B cell (primary cell): ENCODE data around the gene CELF4.

Source experiments
- EZH2 ChIP-seq: IDR thresholded peaks from 2 replicates; pipeline ENCODE4 v1.6.1; 2012; ENCODE audit warnings: borderline replicate concordance, low read depth, mild to moderate bottlenecking, moderate library complexity, low read length; ENCODE audit not compliant: insufficient read depth, poor library complexity, severe bottlenecking
- TF ChIP-seq, protein P1 (sequence below): fragments of 200-600 bp; IDR thresholded peaks from one replicate; pipeline ENCODE4 v1.8.0; 2022; ENCODE audit warnings: antibody characterized with exemption, mild to moderate bottlenecking

DNA sequence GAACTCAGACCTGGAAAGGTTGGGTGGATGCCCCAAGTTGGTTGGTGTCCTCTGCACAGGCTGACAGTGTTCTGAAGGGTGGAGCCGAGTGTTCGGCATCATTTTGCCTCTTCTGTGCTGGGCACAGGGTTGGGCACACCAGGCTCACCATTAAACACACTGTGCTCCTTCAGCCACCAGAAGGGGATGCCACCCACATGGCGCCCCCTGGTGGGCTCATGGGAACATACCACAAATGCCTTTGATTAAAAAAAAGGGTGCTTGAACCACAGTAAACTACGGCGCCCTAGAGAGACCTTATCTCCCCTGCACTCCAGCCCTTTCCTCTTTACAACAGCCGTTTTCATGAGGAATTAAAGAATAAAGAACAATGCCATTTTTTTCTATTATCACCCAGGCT lies 89.4 kb downstream of the CELF4 start:
- TF ChIP-seq, protein P1, sequence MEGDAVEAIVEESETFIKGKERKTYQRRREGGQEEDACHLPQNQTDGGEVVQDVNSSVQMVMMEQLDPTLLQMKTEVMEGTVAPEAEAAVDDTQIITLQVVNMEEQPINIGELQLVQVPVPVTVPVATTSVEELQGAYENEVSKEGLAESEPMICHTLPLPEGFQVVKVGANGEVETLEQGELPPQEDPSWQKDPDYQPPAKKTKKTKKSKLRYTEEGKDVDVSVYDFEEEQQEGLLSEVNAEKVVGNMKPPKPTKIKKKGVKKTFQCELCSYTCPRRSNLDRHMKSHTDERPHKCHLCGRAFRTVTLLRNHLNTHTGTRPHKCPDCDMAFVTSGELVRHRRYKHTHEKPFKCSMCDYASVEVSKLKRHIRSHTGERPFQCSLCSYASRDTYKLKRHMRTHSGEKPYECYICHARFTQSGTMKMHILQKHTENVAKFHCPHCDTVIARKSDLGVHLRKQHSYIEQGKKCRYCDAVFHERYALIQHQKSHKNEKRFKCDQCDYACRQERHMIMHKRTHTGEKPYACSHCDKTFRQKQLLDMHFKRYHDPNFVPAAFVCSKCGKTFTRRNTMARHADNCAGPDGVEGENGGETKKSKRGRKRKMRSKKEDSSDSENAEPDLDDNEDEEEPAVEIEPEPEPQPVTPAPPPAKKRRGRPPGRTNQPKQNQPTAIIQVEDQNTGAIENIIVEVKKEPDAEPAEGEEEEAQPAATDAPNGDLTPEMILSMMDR = no peak
- no peak for TF ChIP-seq EZH2
